ENCODE measurements around the gene SENP3.

The SENP3 gene

GRCh38 chr17:7556627-7557026, 5.1 kb upstream of the SENP3 start:
- no peak for DNase-seq (ENCODE audit: low spot score)

- DNase-seq (ENCODE audit: low spot score) = no peak
Measured at GRCh38 chr17:7557147-7557764, 4.5 kb upstream of the SENP3 start.

GRCh38 chr17:7557775-7558543, 3.8 kb upstream of the SENP3 start:
- peak; percentile 55 for DNase-seq (ENCODE audit: low spot score)

- no peak for DNase-seq (ENCODE audit: low spot score)
Measured at GRCh38 chr17:7558544-7559319, 3.0 kb upstream of the SENP3 start, which contains the start of gene TNFSF13. TNFSF13 (plus strand) TSS chr17:7558750; CDS start chr17:7559040, 290 bp downstream.

GRCh38 chr17:7559320-7560171, 2.2 kb upstream of the SENP3 start:
- no peak for DNase-seq (ENCODE audit: low spot score)

- DNase-seq (ENCODE audit: low spot score) = peak; percentile 76
Measured at GRCh38 chr17:7560172-7561027, 1.3 kb upstream of the SENP3 start.

GRCh38 chr17:7561028-7561575, 617 bp upstream of the SENP3 start:
- peak; percentile 92 for DNase-seq (ENCODE audit: low spot score)

GRCh38 chr17:7562208-7562605, 488 bp downstream of the SENP3 start:
- DNase-seq (ENCODE audit: low spot score) = peak; percentile 54

GRCh38 chr17:7563115-7563869, 1.6 kb downstream of the SENP3 start:
- DNase-seq (ENCODE audit: low spot score) = no peak

GRCh38 chr17:7569571-7569970, 7.9 kb downstream of the SENP3 start:
- DNase-seq (ENCODE audit: low spot score) = no peak

GRCh38 chr17:7570351-7570750, 8.6 kb downstream of the SENP3 start:
- DNase-seq (ENCODE audit: low spot score) = no peak

- DNase-seq (ENCODE audit: low spot score) = no peak
Measured at GRCh38 chr17:7572338-7572587, 10.5 kb downstream of the SENP3 start.

- DNase-seq (ENCODE audit: low spot score) = peak; percentile 99
Measured at GRCh38 chr17:7572588-7573323, 11.0 kb downstream of the SENP3 start.

- peak; percentile 92 for DNase-seq (ENCODE audit: low spot score)
Measured at GRCh38 chr17:7573324-7574080, 11.8 kb downstream of the SENP3 start.

- no peak for DNase-seq (ENCODE audit: low spot score)
Measured at GRCh38 chr17:7574176-7574953, 12.6 kb downstream of the SENP3 start.

- DNase-seq (ENCODE audit: low spot score) = no peak
Measured at GRCh38 chr17:7575481-7575883, 13.8 kb downstream of the SENP3 start.

GRCh38 chr17:7575959-7576358, 14.2 kb downstream of the SENP3 start:
- no peak for DNase-seq (ENCODE audit: low spot score)

GRCh38 chr17:7576432-7576937, 14.8 kb downstream of the SENP3 start:
- no peak for DNase-seq (ENCODE audit: low spot score)

All from AG08396 (cell line).